PC-3 (cell line): ENCODE results near the gene BNIPL. TPM values are rescaled to one million over a fixed set of nuclear protein-coding genes. Genes with fewer than 3 reads are reported as not detected.

ENCODE experiments used
- ATAC-seq: fragments of 200-7000 bp; cut with Tn5 transposase; 2 replicates; pipeline ENCODE4 v1.9.1; 2020; ENCODE audit warnings: mild to moderate bottlenecking, moderate library complexity
- BruUV-seq: library from RNA; stranded (reverse); fragments of 400-500 nt; replicated peaks from 2 replicates; lab custom pipeline; 2021; lab: Mats Ljungman, UMichigan
- CTCF ChIA-PET: fragments of 300-600 bp; sonication (Branson Sonifier 250); formaldehyde crosslinking; loops from one replicate; lab custom pipeline; 2022; ENCODE audit warnings: antibody characterized with exemption; lab: Charles Lee
- POLR2A ChIA-PET: fragments of 300-600 bp; sonication (Branson Sonifier 250); formaldehyde crosslinking; loops from one replicate; lab custom pipeline; 2022; ENCODE audit warnings: antibody characterized with exemption; ENCODE audit not compliant: unreplicated experiment; lab: Charles Lee
- DNase-seq: peaks from one replicate; pipeline ENCODE4 v3.0.0-alpha.2; 2015
- H2AFZ ChIP-seq: fragments of 300-600 bp; sonication (generic); 2 replicates; pipeline ENCODE4 v1.6.0; 2016; ENCODE audit warnings: antibody characterized with exemption, low read length
- H3F3A ChIP-seq: fragments of 300-600 bp; sonication (generic); one replicate; pipeline ENCODE4 v1.6.0; 2017; ENCODE audit warnings: antibody characterized with exemption, low read length, control low read depth, mild to moderate bottlenecking; ENCODE audit not compliant: unreplicated experiment
- H3K27ac ChIP-seq: fragments of 300-600 bp; sonication (generic); 2 replicates; pipeline ENCODE4 v1.5.1; 2016; ENCODE audit warnings: mild to moderate bottlenecking, low read length
- H3K27me3 ChIP-seq: fragments of 300-600 bp; sonication (generic); 2 replicates; pipeline ENCODE4 v1.6.1; 2016; ENCODE audit warnings: low read length, mixed read lengths
- H3K36me3 ChIP-seq: fragments of 300-600 bp; sonication (generic); 2 replicates; pipeline ENCODE4 v1.6.1; 2016; ENCODE audit warnings: low read depth, mixed run types, low read length, mixed read lengths
- H3K4me1 ChIP-seq: fragments of 300-600 bp; sonication (generic); 2 replicates; pipeline ENCODE4 v1.5.1; 2016; ENCODE audit warnings: low read length; ENCODE audit not compliant: insufficient read depth
- H3K4me2 ChIP-seq: fragments of 300-600 bp; sonication (generic); 2 replicates; pipeline ENCODE4 v1.6.0; 2016; ENCODE audit warnings: low read length
- H3K4me3 ChIP-seq: fragments of 300-600 bp; sonication (generic); 2 replicates; pipeline ENCODE4 v1.5.1; 2016; ENCODE audit warnings: mild to moderate bottlenecking, low read length, mixed read lengths
- H3K79me2 ChIP-seq: fragments of 300-600 bp; sonication (generic); 2 replicates; pipeline ENCODE4 v1.6.1; 2017; ENCODE audit warnings: low read length, mixed read lengths
- H3K9ac ChIP-seq: fragments of 300-600 bp; sonication (generic); 2 replicates; pipeline ENCODE4 v1.6.0; 2016; ENCODE audit warnings: mild to moderate bottlenecking, low read length
- H3K9me2 ChIP-seq: fragments of 300-600 bp; sonication (generic); replicated peaks from 2 replicates; pipeline ENCODE4 v1.6.1; 2016; ENCODE audit warnings: mixed run types, low read length, mixed read lengths
- H3K9me3 ChIP-seq: fragments of 300-600 bp; sonication (generic); 2 replicates; pipeline ENCODE4 v1.6.1; 2016; ENCODE audit warnings: low read length, mixed read lengths
- H4K20me1 ChIP-seq: fragments of 300-600 bp; sonication (generic); 2 replicates; pipeline ENCODE4 v1.6.1; 2016; ENCODE audit warnings: low read length, mixed read lengths
- CTCF ChIP-seq: fragments of 300-600 bp; sonication (generic); conservative IDR thresholded peaks from 2 replicates; pipeline ENCODE4 v1.5.1; 2017; ENCODE audit warnings: antibody characterized with exemption, low read depth, mild to moderate bottlenecking, low read length
- EZH2 ChIP-seq: fragments of 300-600 bp; sonication (generic); IDR thresholded peaks from one replicate; pipeline ENCODE4 v1.6.1; 2017; ENCODE audit warnings: antibody characterized with exemption, mild to moderate bottlenecking, low read length; ENCODE audit not compliant: unreplicated experiment
- EZH2phosphoT487 ChIP-seq: fragments of 300-600 bp; sonication (generic); IDR thresholded peaks from 2 replicates; pipeline ENCODE4 v1.6.1; 2018; ENCODE audit warnings: mild to moderate bottlenecking, antibody characterized with exemption, low read length, borderline replicate concordance
- intact Hi-C: fragments of 100-400 bp; cut with micrococcal nuclease; formaldehyde crosslinking; loops from 2 replicates; pipeline ENCODE4 v1.9.0; 2023
- total RNA-seq: library from RNA; depleted of rRNA; stranded (reverse); fragments of >200 nt; gene quantifications from 2 replicates; pipeline ENCODE4 v1.2.3, GENCODE V29; 2014

The BNIPL gene
- total RNA-seq, 1 experiment from 2014 or later: 0.51 TPM

GRCh38 chr1:151056149-151056548 is 19.8 kb downstream of the BNIPL start:
- H3K9me3 ChIP-seq: no peaks in the 10 kb centered on the region
- H3K36me3 ChIP-seq: peaks cover 49% of the 10 kb centered on the region
- peaks cover 4% of the 10 kb centered on the region for H3F3A ChIP-seq
- TF ChIP-seq CTCF (no peak), EZH2phosphoT487 (no peak), EZH2 (no peak)
- no peak overlapping the region for H3K4me3 ChIP-seq
- intact Hi-C loops: no loop called here
- H3K9me2 ChIP-seq: no peaks in the 10 kb centered on the region
- peaks cover 26% of the 10 kb centered on the region for H3K4me1 ChIP-seq
- ATAC-seq (no peak), DNase-seq (no peak)
- no TSS peak for BruUV-seq
- peaks cover 25% of the 10 kb centered on the region; the same call in 1 of the 2 replicates for H4K20me1 ChIP-seq
- ChIA-PET POLR2A (no interaction called here), CTCF (no interaction called here)
- peaks cover 65% of the 10 kb centered on the region for H3K79me2 ChIP-seq
- H3K4me2 ChIP-seq: peak overlapping the region; percentile 23; the same call in 1 of the 2 replicates
- no peak overlapping the region for H2AFZ ChIP-seq
- H3K27ac ChIP-seq: no peak overlapping the region
- H3K27me3 ChIP-seq: no peaks in the 10 kb centered on the region
- H3K9ac ChIP-seq: no peak overlapping the region

- peak; percentile 29 for ATAC-seq
- Histone ChIP-seq H3K4me1 (peaks cover 40% of the 10 kb centered on the region), H3K9ac (peak overlapping the region; percentile 94), H3K36me3 (peaks cover 31% of the 10 kb centered on the region), H3K27me3 (no peaks in the 10 kb centered on the region), H3K9me2 (no peaks in the 10 kb centered on the region), H3K9me3 (no peaks in the 10 kb centered on the region), H3K4me3 (peak overlapping the region; percentile 99), H4K20me1 (peaks cover 25% of the 10 kb centered on the region; the same call in 1 of the 2 replicates), H3K27ac (peak overlapping the region; percentile 77), H3K79me2 (peaks cover 89% of the 10 kb centered on the region), H3F3A (peaks cover 3% of the 10 kb centered on the region), H2AFZ (peak overlapping the region; percentile 86), H3K4me2 (peak overlapping the region; percentile 100)
- ChIA-PET CTCF (interaction anchor here (0.5 to 1.5 kb wide), 3 partner anchors 11 to 83 kb away, joined by 3 to 4 read pairs (median 4); partner anchors contain the start of gene C1orf56), POLR2A (interaction anchor here (0.5 kb wide), 1 partner anchor 34 kb away, joined by 3 read pairs; no protein-coding TSS in a partner anchor)
- peak; percentile 92 for DNase-seq
- intact Hi-C loops: loop anchor here (1.0 kb wide), 1 partner anchor 8 kb away; no protein-coding TSS in a partner anchor
- no peak for TF ChIP-seq EZH2
- TF ChIP-seq CTCF: no peak
- no peak for TF ChIP-seq EZH2phosphoT487
- BruUV-seq: TSS peak; percentile 50
Measured at GRCh38 chr1:151058692-151059091, 22.3 kb downstream of the BNIPL start.
